Adipocyte (in vitro differentiated cells): ENCODE measurements around the gene EHD3.

ENCODE experiments used
- DNase-seq: peaks from one replicate; pipeline ENCODE4 v3.0.0-alpha.2; 2015; ENCODE audit warnings: low read depth
- H3K27me3 ChIP-seq: replicated peaks from 2 replicates; pipeline ENCODE4 v1.7.0; 2013; ENCODE audit warnings: mild to moderate bottlenecking, low read length, moderate library complexity; ENCODE audit not compliant: control insufficient read depth, insufficient read depth
- H3K36me3 ChIP-seq: 2 replicates; pipeline ENCODE4 v1.7.0; 2013; ENCODE audit warnings: low read length, mild to moderate bottlenecking, moderate library complexity; ENCODE audit not compliant: control insufficient read depth, insufficient read depth, severe bottlenecking
- H3K4me1 ChIP-seq: 2 replicates; pipeline ENCODE4 v1.7.0; 2013; ENCODE audit warnings: mild to moderate bottlenecking, low read length, moderate library complexity; ENCODE audit not compliant: control insufficient read depth, insufficient read depth
- H3K4me3 ChIP-seq: 2 replicates; pipeline ENCODE4 v1.7.0; 2013; ENCODE audit warnings: mild to moderate bottlenecking, low read length, moderate library complexity
- H3K9ac ChIP-seq: 2 replicates; pipeline ENCODE4 v1.7.0; 2013; ENCODE audit warnings: mild to moderate bottlenecking, low read length, moderate library complexity
- H3K9me3 ChIP-seq: 2 replicates; pipeline ENCODE4 v1.7.0; 2013; ENCODE audit warnings: mild to moderate bottlenecking, low read length, moderate library complexity; ENCODE audit not compliant: control insufficient read depth

Gene EHD3

DNA sequence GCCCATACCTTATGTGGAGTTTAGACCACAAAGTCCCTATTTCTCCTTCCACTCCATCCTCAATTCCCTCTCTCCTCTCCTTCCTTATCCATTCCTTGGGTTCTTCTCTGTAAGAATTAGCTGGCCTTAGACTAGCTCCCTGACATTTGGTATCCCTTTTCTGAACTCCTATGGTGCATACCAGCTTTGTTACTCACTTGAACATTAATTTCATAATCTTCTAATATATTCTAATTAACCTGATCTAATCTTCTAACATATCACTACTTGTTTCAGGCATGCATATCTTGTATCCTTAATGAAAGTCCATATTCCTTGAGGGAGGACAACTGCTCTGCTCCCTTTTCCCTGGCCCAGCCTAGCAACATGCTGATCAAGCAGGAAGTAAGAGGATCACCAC is 66.4 kb downstream of the EHD3 start:
- no peaks in the 10 kb centered on the region for H3K9me3 ChIP-seq
- H3K4me1 ChIP-seq, result peaks cover 14% of the 10 kb centered on the region
- no peak for DNase-seq
- H3K9ac ChIP-seq, result no peak overlapping the region
- no peaks in the 10 kb centered on the region for H3K36me3 ChIP-seq
- no peaks in the 10 kb centered on the region for H3K27me3 ChIP-seq
- H3K4me3 ChIP-seq, result no peak overlapping the region

DNA sequence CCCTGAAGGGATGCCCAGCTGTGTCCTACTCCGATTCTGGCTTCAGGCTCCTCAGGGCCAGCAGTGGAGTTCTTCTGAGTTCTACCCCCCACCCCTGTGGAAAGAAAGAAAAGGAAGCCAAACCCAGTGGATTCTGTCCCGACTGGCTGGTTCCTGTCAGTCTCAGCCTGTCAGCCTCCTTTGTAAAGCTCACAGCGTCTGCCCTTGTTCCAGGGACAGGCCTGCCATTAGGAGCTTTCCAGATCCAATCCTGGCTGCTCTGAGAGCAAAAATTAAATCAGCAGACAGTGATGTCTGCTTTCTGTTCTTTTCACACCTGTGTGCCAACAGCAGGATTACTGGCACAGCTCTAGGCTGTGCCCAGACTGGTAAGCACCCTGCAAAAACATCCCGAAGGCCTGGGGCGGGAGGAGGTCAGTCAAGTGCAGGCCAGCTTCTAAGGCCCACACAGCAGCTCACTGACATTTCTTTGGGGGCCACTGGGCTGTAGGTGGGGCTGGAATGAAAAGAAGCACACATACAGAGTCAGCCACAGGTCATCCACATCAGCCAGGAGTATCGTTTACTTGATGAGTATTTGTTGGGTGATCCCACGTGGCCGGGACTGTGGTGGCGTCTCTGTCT is 69.1 kb downstream of the EHD3 start:
- H3K4me1 ChIP-seq, result no peaks in the 10 kb centered on the region
- DNase-seq, result no peak
- H3K27me3 ChIP-seq, result no peaks in the 10 kb centered on the region
- H3K9me3 ChIP-seq, result no peaks in the 10 kb centered on the region
- H3K4me3 ChIP-seq, result no peak overlapping the region
- no peak overlapping the region for H3K9ac ChIP-seq
- H3K36me3 ChIP-seq, result no peaks in the 10 kb centered on the region

DNA sequence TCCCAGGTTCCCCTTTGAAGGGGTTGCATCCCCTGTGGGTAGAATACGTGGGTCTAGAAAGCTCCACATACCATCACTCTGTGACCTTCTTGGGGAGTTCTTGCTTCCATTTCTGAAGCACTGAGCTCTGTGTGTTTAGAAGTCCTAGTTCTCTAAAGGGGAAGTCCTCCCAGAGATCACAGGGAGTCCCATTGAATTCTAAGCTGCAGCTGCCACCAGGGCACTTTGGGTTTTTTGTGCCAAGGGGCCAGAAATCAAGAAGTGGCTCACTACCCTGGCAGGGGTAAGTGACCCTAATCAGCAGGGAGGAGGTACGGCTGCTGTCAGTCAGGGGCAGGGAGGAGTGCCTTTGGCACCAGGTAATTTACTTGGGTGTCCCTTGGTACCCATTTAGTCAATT is 70.9 kb downstream of the EHD3 start:
- peaks cover 11% of the 10 kb centered on the region for H3K9me3 ChIP-seq
- no peak overlapping the region for H3K4me3 ChIP-seq
- H3K27me3 ChIP-seq, result no peaks in the 10 kb centered on the region
- no peak overlapping the region for H3K9ac ChIP-seq
- no peaks in the 10 kb centered on the region for H3K4me1 ChIP-seq
- DNase-seq, result no peak
- no peaks in the 10 kb centered on the region for H3K36me3 ChIP-seq

DNA sequence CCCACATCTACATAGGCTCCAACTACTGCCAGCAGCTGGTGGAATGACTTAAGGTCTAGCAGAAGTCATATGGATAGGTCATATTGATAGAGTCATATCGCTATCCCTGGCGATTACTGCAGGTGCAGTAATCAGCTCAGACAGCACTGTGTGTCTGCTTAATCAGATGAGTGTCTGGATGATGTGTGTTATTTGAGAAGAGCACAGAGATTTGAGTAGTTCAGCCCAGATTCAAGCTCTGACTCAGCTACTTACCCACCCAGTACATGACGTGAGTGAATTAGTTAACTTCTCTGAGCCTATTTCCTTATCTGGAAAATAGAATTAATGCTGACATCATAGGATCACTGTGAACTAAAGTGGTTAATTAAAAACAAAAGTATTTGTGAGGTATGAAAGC is 78.9 kb downstream of the EHD3 start:
- Histone ChIP-seq H3K36me3 (no peaks in the 10 kb centered on the region), H3K27me3 (peaks cover 4% of the 10 kb centered on the region), H3K4me3 (no peak overlapping the region)

DNA sequence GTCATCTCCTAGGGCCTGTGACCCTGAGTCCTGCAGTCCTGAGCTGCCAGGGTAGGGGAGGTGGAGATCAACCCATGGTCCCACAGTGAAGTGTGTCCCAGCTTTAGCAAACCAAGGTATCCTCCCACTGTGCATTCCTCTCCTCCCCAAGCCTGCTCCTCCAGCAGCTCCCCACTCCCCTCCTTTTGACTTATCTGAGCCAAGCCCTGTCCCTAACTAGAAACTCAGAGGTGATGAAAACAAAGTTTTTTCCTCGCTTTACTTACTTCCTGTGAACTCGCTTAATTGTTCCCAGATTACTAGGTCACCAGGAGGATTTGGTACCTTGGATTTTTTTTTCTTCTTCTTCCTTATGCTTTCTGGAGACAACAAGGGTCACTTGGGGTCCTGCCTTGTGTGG is 80.8 kb downstream of the EHD3 start:
- Histone ChIP-seq H3K27me3 (peaks cover 4% of the 10 kb centered on the region), H3K4me3 (no peak overlapping the region), H3K9me3 (peaks cover 4% of the 10 kb centered on the region), H3K36me3 (no peaks in the 10 kb centered on the region), H3K4me1 (peaks cover 8% of the 10 kb centered on the region), H3K9ac (no peak overlapping the region)
- no peak for DNase-seq

More for the DNA sequence above, 78.9 kb downstream of the EHD3 start:
- DNase-seq, result peak; percentile 32
- Histone ChIP-seq H3K9me3 (peaks cover 14% of the 10 kb centered on the region), H3K4me1 (no peaks in the 10 kb centered on the region), H3K9ac (no peak overlapping the region)

DNA sequence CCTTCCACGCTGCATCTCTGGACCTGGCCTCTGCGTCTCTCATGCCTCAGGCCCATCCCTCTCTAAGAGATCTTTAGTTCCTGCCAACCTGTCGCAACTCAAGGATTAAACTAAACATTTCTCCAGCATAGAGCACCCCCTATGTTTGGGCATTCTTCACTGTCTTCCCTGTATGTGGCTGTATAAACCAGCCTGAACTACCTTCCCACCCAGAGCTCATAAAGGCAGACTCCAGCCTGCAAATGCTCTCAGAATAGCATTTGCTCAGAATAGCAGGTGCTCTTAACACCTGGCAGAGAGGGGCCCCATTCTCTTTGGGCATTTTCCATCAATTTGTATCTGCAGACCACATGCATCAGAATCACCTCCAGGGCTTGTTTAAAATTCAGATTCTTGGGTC is 83.4 kb downstream of the EHD3 start:
- Histone ChIP-seq H3K36me3 (no peaks in the 10 kb centered on the region), H3K4me1 (peaks cover 8% of the 10 kb centered on the region), H3K4me3 (no peak overlapping the region), H3K9ac (no peak overlapping the region), H3K9me3 (no peaks in the 10 kb centered on the region), H3K27me3 (no peaks in the 10 kb centered on the region)
- no peak for DNase-seq

DNA sequence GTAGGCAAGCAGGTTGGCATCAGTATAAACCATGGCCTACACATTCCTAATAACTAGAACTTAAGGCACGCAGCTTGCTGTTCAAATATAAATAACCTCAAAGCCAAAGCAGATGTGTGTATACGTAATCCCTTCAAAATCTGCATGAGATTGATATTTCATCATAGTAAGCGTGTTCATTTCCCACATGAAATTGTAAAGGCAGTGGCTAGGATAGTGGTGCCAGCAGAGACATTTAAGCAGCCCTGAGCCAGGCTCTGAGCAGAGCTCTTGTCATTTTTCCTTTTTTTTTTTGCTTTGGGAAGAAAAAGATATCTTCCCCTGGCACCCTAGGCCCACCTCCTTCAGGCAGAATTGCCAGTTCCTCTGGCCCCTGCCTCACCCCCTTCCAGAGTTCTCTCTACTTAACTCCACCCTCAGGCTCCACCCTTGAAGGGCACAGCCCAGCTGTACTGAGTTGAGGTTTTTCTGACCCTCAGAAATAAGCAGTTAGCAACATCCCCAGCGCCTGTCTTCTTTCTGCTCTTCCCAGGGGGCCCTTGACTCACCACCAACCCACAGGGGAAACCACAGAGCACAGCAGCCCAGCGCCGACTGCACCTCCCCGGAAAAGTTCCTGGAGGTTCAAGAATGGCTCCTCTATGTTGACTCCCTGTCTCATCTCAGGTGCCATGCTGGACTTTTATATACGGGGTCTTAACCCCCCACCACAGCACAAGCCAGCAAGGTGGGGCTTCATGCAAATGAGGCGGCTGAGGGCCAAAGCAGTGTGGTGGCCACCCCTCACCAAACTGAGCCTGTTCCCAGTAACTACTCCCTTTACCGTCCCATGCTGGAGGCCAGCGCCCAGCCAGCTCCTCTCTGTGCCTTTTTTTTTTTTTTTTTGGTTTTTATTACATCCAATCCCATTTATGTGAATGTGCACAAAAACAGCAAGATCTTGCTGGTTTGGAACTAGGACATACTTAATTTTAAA is 84.7 kb downstream of the EHD3 start:
- Histone ChIP-seq H3K9ac (no peak overlapping the region), H3K27me3 (no peaks in the 10 kb centered on the region), H3K36me3 (no peaks in the 10 kb centered on the region), H3K4me1 (peaks cover 8% of the 10 kb centered on the region), H3K4me3 (no peak overlapping the region), H3K9me3 (no peaks in the 10 kb centered on the region)
- peak; percentile 69 for DNase-seq
